B cell (primary cell): Measurements from ENCODE around the gene EIF2S3B.

Experiments used
- CTCF ChIP-seq: fragments of 200-600 bp; IDR thresholded peaks from one replicate; pipeline ENCODE4 v1.8.0; 2022; ENCODE audit warnings: antibody characterized with exemption, mild to moderate bottlenecking
- EZH2 ChIP-seq: IDR thresholded peaks from 2 replicates; pipeline ENCODE4 v1.6.1; 2012; ENCODE audit warnings: borderline replicate concordance, low read depth, mild to moderate bottlenecking, moderate library complexity, low read length; ENCODE audit not compliant: insufficient read depth, poor library complexity, severe bottlenecking

- no peak for TF ChIP-seq CTCF
- TF ChIP-seq EZH2 = no peak
These were observed 22.7 kb downstream of the EIF2S3B start for GRCh38 chr12:10528174-10528953.
